HEK293 (cell line): Measurements from ENCODE around the gene HDGF.
A peak's percentile ranks its signal among the peaks of the same experiment; 100 is the strongest.

Experiments
- BCL11A ChIP-seq: fragments of 450-650 bp; formaldehyde crosslinking; IDR thresholded peaks from 2 replicates; pipeline ENCODE4 v1.5.1; 2016; ENCODE audit warnings: low read depth, missing biosample characterization, missing genetic modification characterization
- EGR2 ChIP-seq: fragments of 450-650 bp; formaldehyde crosslinking; IDR thresholded peaks from 2 replicates; pipeline ENCODE4 v1.5.1; 2016; ENCODE audit warnings: low read depth, missing biosample characterization, missing genetic modification characterization
- GLI2 ChIP-seq: fragments of 450-650 bp; formaldehyde crosslinking; IDR thresholded peaks from 2 replicates; pipeline ENCODE4; 2017; ENCODE audit warnings: missing biosample characterization, missing genetic modification characterization, low read depth, borderline replicate concordance
- KLF7 ChIP-seq: fragments of 450-650 bp; formaldehyde crosslinking; IDR thresholded peaks from 2 replicates; pipeline ENCODE4 v1.5.1; 2016; ENCODE audit warnings: missing biosample characterization, missing genetic modification characterization, borderline replicate concordance
- SP2 ChIP-seq: fragments of 450-650 bp; formaldehyde crosslinking; IDR thresholded peaks from 2 replicates; pipeline ENCODE4 v1.5.1; 2016; ENCODE audit warnings: missing biosample characterization, missing genetic modification characterization
- TRIM28 ChIP-seq: IDR thresholded peaks from 2 replicates; pipeline ENCODE4 v1.6.1; 2011; ENCODE audit warnings: low read length, control low read depth, borderline replicate concordance
- ZFHX2 ChIP-seq: fragments of 450-650 bp; formaldehyde crosslinking; conservative IDR thresholded peaks from 2 replicates; pipeline ENCODE4 v1.5.1; 2016; ENCODE audit warnings: missing biosample characterization, missing genetic modification characterization
- ZNF138 ChIP-seq: fragments of 450-650 bp; formaldehyde crosslinking; IDR thresholded peaks from 2 replicates; pipeline ENCODE4 v1.5.1; 2016; ENCODE audit warnings: missing biosample characterization, missing genetic modification characterization, borderline replicate concordance
- ZNF155 ChIP-seq: fragments of 450-650 bp; formaldehyde crosslinking; IDR thresholded peaks from 2 replicates; pipeline ENCODE4 v1.5.1; 2016; ENCODE audit warnings: missing biosample characterization, missing genetic modification characterization
- ZNF16 ChIP-seq: fragments of 450-650 bp; formaldehyde crosslinking; IDR thresholded peaks from 2 replicates; pipeline ENCODE4 v1.5.1; 2016; ENCODE audit warnings: low read depth, missing biosample characterization, missing genetic modification characterization
- ZNF169 ChIP-seq: fragments of 450-650 bp; formaldehyde crosslinking; IDR thresholded peaks from 2 replicates; pipeline ENCODE4 v1.5.1; 2016; ENCODE audit warnings: missing biosample characterization, missing genetic modification characterization
- ZNF184 ChIP-seq: fragments of 450-650 bp; IDR thresholded peaks from 2 replicates; pipeline ENCODE4 v1.5.1; 2018; ENCODE audit warnings: missing biosample characterization, mild to moderate bottlenecking, missing genetic modification characterization
- ZNF211 ChIP-seq: fragments of 450-650 bp; formaldehyde crosslinking; IDR thresholded peaks from 2 replicates; pipeline ENCODE4 v1.5.1; 2016; ENCODE audit warnings: low read depth, missing biosample characterization, missing genetic modification characterization
- ZNF274 ChIP-seq, 2 experiments: fragments of 200-500 bp in 1 of 2; fragments of 450-650 bp in 1 of 2; sonication (Bioruptor generic) in 1 of 2; formaldehyde crosslinking in 1 of 2; IDR thresholded peaks; 2 replicates each; pipeline versions ENCODE4 v1.5.1 to v1.6.1; 2014 to 2016; ENCODE audit warnings: borderline replicate concordance in 1 of 2, inconsistent platforms in 1 of 2, low read length in 1 of 2, missing biosample characterization in 1 of 2, missing genetic modification characterization in 1 of 2
- ZNF521 ChIP-seq: fragments of 450-650 bp; formaldehyde crosslinking; IDR thresholded peaks from 2 replicates; pipeline ENCODE4 v1.5.1; 2017; ENCODE audit warnings: missing biosample characterization, mild to moderate bottlenecking, missing genetic modification characterization
- ZNF626 ChIP-seq: fragments of 450-650 bp; sonication (Bioruptor Pico); formaldehyde crosslinking; IDR thresholded peaks from 2 replicates; pipeline ENCODE4 v1.5.1; 2018; ENCODE audit warnings: missing biosample characterization, missing genetic modification characterization, inconsistent platforms
- ZNF660 ChIP-seq: fragments of 450-650 bp; IDR thresholded peaks from 2 replicates; pipeline ENCODE4 v1.5.1; 2018; ENCODE audit warnings: missing biosample characterization, mild to moderate bottlenecking, missing genetic modification characterization
- ZNF791 ChIP-seq: fragments of 450-650 bp; formaldehyde crosslinking; IDR thresholded peaks from 2 replicates; pipeline ENCODE4 v1.5.1; 2016; ENCODE audit warnings: missing biosample characterization, missing genetic modification characterization
- TF ChIP-seq, protein P1 (sequence below): fragments of 450-650 bp; formaldehyde crosslinking; IDR thresholded peaks from 2 replicates; pipeline ENCODE4 v1.5.1; 2016; ENCODE audit warnings: missing biosample characterization, missing genetic modification characterization
- TF ChIP-seq, protein P2 (sequence below): fragments of 450-650 bp; formaldehyde crosslinking; IDR thresholded peaks from 2 replicates; pipeline ENCODE4 v1.5.1; 2016; ENCODE audit warnings: missing biosample characterization, missing genetic modification characterization
- TF ChIP-seq, protein P3 (sequence below): fragments of 450-650 bp; formaldehyde crosslinking; IDR thresholded peaks from 2 replicates; pipeline ENCODE4 v1.5.1; 2016; ENCODE audit warnings: missing biosample characterization, missing genetic modification characterization
- TF ChIP-seq, protein P4 (sequence below): fragments of 450-650 bp; formaldehyde crosslinking; IDR thresholded peaks from 2 replicates; pipeline ENCODE4 v1.5.1; 2017; ENCODE audit warnings: missing biosample characterization, missing genetic modification characterization
- TF ChIP-seq, protein P5 (sequence below): fragments of 450-650 bp; formaldehyde crosslinking; IDR thresholded peaks from 2 replicates; pipeline ENCODE4 v1.5.0; 2017; ENCODE audit warnings: missing biosample characterization, missing genetic modification characterization, borderline replicate concordance
- TF ChIP-seq, protein P6 (sequence below): fragments of 450-650 bp; formaldehyde crosslinking; conservative IDR thresholded peaks from 2 replicates; pipeline ENCODE4 v1.5.1; 2016; ENCODE audit warnings: low read depth, missing biosample characterization, missing genetic modification characterization

The HDGF gene

DNA sequence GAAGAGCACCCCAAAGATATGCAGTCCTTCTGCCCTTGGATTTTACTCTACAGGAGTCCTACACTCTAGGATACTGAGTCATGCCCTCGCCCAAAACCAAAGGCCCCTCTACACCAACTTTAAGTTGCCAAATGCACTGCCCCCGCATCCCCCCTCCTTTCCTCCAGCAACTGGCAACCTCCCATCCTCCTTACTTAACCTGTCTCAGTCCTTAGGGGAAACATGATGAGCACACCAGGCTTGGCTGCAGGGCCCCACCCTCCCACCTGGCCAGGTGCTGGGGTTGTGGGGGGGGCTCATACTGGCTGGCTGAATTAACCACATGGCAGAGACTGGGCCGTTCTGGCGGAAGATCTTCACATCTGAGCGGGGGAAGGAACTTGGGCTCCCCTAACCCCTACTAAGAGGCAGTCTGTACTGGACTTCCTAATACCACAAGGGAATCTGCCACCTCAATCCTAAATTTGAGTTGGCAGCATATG, 1.2 kb downstream of the HDGF start (continued):
- TF ChIP-seq ZNF138, result no peak
- no peak for TF ChIP-seq ZNF16 (tag by site-specific recombination)
- no peak for TF ChIP-seq ZNF626 (tag by site-specific recombination)
- TF ChIP-seq, protein P1, sequence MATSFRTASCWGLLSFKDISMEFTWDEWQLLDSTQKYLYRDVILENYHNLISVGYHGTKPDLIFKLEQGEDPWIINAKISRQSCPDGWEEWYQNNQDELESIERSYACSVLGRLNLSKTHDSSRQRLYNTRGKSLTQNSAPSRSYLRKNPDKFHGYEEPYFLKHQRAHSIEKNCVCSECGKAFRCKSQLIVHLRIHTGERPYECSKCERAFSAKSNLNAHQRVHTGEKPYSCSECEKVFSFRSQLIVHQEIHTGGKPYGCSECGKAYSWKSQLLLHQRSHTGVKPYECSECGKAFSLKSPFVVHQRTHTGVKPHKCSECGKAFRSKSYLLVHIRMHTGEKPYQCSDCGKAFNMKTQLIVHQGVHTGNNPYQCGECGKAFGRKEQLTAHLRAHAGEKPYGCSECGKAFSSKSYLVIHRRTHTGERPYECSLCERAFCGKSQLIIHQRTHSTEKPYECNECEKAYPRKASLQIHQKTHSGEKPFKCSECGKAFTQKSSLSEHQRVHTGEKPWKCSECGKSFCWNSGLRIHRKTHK, result no peak
- no peak for TF ChIP-seq ZNF660 (tag by site-specific recombination)
- TF ChIP-seq ZNF184, result no peak
- TF ChIP-seq, protein P2, sequence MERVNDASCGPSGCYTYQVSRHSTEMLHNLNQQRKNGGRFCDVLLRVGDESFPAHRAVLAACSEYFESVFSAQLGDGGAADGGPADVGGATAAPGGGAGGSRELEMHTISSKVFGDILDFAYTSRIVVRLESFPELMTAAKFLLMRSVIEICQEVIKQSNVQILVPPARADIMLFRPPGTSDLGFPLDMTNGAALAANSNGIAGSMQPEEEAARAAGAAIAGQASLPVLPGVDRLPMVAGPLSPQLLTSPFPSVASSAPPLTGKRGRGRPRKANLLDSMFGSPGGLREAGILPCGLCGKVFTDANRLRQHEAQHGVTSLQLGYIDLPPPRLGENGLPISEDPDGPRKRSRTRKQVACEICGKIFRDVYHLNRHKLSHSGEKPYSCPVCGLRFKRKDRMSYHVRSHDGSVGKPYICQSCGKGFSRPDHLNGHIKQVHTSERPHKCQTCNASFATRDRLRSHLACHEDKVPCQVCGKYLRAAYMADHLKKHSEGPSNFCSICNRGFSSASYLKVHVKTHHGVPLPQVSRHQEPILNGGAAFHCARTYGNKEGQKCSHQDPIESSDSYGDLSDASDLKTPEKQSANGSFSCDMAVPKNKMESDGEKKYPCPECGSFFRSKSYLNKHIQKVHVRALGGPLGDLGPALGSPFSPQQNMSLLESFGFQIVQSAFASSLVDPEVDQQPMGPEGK (tag by site-specific recombination), result peak; percentile 85
- TF ChIP-seq SP2, result no peak
- TF ChIP-seq ZNF211 (tag by site-specific recombination), result no peak
- no peak for TF ChIP-seq ZNF791
- TF ChIP-seq BCL11A, result no peak
- TF ChIP-seq, protein P3, sequence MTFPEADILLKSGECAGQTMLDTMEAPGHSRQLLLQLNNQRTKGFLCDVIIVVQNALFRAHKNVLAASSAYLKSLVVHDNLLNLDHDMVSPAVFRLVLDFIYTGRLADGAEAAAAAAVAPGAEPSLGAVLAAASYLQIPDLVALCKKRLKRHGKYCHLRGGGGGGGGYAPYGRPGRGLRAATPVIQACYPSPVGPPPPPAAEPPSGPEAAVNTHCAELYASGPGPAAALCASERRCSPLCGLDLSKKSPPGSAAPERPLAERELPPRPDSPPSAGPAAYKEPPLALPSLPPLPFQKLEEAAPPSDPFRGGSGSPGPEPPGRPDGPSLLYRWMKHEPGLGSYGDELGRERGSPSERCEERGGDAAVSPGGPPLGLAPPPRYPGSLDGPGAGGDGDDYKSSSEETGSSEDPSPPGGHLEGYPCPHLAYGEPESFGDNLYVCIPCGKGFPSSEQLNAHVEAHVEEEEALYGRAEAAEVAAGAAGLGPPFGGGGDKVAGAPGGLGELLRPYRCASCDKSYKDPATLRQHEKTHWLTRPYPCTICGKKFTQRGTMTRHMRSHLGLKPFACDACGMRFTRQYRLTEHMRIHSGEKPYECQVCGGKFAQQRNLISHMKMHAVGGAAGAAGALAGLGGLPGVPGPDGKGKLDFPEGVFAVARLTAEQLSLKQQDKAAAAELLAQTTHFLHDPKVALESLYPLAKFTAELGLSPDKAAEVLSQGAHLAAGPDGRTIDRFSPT, result peak; percentile 15; the same call in 1 of the 2 replicates
- TF ChIP-seq ZFHX2 (tag by site-specific recombination), result peak; percentile 64
- TF ChIP-seq EGR2 (tag by site-specific recombination), result peak; percentile 64; the same call in 1 of the 2 replicates
- TF ChIP-seq ZNF169 (tag by site-specific recombination), result no peak
- TF ChIP-seq TRIM28, result no peak
- no peak for TF ChIP-seq KLF7
- TF ChIP-seq ZNF274 (IDR thresholded peaks at IDR 0.05; ENCODE audit: low read length), result no peak
- no peak for TF ChIP-seq ZNF274 (tag by site-specific recombination; IDR thresholded peaks at IDR 0.05; ENCODE audit: borderline replicate concordance)
- TF ChIP-seq, protein P4, sequence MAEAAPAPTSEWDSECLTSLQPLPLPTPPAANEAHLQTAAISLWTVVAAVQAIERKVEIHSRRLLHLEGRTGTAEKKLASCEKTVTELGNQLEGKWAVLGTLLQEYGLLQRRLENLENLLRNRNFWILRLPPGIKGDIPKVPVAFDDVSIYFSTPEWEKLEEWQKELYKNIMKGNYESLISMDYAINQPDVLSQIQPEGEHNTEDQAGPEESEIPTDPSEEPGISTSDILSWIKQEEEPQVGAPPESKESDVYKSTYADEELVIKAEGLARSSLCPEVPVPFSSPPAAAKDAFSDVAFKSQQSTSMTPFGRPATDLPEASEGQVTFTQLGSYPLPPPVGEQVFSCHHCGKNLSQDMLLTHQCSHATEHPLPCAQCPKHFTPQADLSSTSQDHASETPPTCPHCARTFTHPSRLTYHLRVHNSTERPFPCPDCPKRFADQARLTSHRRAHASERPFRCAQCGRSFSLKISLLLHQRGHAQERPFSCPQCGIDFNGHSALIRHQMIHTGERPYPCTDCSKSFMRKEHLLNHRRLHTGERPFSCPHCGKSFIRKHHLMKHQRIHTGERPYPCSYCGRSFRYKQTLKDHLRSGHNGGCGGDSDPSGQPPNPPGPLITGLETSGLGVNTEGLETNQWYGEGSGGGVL, result peak; percentile 63
- TF ChIP-seq ZNF521 (tag by site-specific recombination), result no peak
- TF ChIP-seq, protein P5, sequence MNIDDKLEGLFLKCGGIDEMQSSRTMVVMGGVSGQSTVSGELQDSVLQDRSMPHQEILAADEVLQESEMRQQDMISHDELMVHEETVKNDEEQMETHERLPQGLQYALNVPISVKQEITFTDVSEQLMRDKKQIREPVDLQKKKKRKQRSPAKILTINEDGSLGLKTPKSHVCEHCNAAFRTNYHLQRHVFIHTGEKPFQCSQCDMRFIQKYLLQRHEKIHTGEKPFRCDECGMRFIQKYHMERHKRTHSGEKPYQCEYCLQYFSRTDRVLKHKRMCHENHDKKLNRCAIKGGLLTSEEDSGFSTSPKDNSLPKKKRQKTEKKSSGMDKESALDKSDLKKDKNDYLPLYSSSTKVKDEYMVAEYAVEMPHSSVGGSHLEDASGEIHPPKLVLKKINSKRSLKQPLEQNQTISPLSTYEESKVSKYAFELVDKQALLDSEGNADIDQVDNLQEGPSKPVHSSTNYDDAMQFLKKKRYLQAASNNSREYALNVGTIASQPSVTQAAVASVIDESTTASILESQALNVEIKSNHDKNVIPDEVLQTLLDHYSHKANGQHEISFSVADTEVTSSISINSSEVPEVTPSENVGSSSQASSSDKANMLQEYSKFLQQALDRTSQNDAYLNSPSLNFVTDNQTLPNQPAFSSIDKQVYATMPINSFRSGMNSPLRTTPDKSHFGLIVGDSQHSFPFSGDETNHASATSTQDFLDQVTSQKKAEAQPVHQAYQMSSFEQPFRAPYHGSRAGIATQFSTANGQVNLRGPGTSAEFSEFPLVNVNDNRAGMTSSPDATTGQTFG (tag by site-specific recombination), result no peak
- TF ChIP-seq GLI2 (tag by site-specific recombination), result no peak
- TF ChIP-seq, protein P6, sequence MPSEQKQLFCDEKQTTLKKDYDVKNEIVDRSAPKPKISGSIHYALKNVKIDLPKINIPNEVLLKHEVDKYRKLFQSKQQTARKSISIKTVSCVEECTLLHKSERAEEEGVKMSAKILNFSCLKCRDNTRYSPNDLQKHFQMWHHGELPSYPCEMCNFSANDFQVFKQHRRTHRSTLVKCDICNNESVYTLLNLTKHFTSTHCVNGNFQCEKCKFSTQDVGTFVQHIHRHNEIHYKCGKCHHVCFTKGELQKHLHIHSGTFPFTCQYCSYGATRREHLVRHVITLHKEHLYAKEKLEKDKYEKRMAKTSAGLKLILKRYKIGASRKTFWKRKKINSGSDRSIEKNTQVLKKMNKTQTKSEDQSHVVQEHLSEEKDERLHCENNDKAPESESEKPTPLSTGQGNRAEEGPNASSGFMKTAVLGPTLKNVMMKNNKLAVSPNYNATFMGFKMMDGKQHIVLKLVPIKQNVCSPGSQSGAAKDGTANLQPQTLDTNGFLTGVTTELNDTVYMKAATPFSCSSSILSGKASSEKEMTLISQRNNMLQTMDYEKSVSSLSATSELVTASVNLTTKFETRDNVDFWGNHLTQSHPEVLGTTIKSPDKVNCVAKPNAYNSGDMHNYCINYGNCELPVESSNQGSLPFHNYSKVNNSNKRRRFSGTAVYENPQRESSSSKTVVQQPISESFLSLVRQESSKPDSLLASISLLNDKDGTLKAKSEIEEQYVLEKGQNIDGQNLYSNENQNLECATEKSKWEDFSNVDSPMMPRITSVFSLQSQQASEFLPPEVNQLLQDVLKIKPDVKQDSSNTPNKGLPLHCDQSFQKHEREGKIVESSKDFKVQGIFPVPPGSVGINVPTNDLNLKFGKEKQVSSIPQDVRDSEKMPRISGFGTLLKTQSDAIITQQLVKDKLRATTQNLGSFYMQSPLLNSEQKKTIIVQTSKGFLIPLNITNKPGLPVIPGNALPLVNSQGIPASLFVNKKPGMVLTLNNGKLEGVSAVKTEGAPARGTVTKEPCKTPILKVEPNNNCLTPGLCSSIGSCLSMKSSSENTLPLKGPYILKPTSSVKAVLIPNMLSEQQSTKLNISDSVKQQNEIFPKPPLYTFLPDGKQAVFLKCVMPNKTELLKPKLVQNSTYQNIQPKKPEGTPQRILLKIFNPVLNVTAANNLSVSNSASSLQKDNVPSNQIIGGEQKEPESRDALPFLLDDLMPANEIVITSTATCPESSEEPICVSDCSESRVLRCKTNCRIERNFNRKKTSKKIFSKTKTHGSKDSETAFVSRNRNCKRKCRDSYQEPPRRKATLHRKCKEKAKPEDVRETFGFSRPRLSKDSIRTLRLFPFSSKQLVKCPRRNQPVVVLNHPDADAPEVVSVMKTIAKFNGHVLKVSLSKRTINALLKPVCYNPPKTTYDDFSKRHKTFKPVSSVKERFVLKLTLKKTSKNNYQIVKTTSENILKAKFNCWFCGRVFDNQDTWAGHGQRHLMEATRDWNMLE, result no peak
- no peak for TF ChIP-seq ZNF155 (tag by site-specific recombination)
